GM21825 (cell line): Measurements from ENCODE around the gene RNF111.
"Not testable (repeated sequence)": the region's sequence is repeated elsewhere in the genome, so short reads cannot be mapped to it uniquely, and the experiment has no call there.

Experiments
- ATAC-seq: cut with Tn5 transposase; IDR thresholded peaks from one replicate; pipeline ENCODE4 v1.9.1; 2021; ENCODE audit warnings: mild to moderate bottlenecking, moderate library complexity; ENCODE audit not compliant: unreplicated experiment

Gene RNF111

DNA sequence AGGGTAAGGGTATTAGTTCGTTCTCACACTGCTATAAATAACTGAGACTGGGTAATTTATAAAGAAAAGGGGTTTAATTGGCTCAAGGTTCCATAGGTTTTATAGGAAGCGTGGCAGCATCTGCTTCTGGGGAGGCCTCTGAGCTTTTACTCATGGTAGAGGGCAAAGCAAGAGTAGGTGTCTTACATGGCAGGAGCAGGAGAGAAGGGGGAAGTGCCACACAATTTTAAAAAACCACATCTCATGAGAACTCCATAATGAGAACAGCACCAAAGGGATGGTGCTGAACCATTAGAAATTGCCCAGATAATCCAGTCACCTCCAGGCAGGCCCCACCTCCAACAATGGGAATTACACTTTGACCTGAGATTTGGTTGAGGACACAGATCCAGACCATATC, 12.2 kb downstream of the RNF111 start:
- ATAC-seq, result no peak

DNA sequence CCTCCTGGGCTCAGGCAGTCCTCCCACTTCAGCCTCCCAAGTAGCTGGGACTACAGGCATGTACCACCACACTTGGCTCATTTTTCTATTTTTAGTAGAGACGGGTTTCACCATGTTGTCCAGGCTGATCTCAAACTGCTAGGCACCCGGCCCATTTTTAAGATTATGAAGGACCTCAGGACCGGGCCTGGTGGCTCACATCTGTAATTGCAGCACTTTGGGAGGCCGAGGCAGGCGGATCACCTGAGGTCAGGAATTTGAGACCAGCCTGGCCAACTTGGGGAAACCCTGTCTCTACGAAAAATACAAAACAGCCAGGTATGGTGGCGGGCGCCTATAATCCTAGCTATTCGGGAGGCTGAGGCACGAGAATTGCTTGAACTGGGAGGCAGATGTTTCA, 12.8 kb downstream of the RNF111 start:
- ATAC-seq, result not testable (repeated sequence)

GRCh38 chr15:59001946-59002345, 14.5 kb downstream of the RNF111 start:
- ATAC-seq, result no peak

DNA sequence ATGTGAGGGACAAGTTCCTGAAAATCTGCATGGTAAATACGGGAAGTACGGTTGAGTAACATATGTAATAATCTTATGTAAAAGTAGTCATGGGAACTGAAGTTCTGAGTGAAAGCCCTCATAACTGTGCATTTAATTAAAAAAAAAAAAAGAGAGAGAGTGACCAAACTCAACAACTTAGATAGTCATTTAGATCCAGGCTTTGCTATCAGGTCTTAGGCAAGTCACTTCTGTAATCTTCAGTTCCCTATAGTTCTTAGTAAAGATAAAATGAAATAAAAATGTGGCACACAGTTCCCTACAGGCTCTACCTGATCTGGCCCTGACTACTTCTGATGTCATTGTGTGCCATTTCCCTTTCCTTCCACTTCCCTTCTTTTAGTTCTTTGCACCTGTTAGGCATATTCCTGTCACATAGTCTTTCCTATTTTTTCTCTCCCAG, 15.0 kb downstream of the RNF111 start:
- ATAC-seq, result no peak

GRCh38 chr15:59005579-59005978, 18.1 kb downstream of the RNF111 start:
- no peak for ATAC-seq

DNA sequence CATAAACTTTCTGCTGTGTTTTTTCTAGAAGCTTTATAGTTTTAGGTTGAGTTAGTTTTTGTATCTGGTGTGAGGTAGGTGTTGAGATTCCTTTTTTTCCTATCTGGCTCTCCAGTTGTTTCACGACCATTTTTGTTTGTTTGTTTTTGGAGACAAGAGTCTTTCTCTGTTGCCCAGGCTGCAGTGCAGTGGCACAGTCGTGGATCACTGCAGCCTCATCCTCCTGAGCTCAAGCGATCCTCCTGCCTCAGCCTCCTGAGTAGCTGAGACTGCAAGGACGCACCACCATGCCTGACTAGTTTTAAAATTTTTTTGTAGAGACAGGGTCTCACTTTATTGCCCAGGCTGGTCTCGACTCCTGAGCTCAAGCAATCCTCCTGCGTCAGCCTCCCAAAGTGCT, 20.6 kb downstream of the RNF111 start:
- no peak for ATAC-seq

DNA sequence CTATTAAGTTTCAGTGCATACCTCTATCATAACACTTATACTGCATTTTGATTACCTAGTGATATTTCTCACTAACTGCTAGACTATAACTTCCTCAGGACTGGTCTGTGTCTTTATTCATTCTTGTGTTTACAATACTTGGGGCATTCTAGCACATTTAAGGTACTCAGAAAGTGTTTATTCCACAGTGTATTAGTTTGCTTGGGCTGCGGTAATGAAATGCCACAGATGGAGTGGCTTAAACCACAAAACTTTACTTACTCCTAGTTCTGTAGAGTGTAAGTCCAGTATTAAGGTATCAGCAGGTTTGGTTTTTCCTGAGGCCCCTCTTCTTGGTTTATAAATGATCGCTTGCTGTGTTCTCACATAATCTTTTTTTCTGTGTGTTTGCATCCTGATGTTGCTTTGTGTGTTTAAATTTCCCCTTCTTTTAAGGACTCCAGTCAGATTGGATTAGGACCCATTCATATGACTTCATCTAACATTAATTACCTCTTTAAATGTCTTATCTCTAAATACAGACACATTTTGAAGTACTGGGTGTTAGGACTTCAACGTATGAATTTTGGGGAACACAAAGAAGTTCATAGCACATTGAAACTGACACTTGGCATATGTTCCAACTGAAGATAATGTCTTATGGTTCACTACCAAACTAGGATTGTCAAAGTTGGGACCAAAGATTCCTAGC, 23.9 kb downstream of the RNF111 start:
- no peak for ATAC-seq

DNA sequence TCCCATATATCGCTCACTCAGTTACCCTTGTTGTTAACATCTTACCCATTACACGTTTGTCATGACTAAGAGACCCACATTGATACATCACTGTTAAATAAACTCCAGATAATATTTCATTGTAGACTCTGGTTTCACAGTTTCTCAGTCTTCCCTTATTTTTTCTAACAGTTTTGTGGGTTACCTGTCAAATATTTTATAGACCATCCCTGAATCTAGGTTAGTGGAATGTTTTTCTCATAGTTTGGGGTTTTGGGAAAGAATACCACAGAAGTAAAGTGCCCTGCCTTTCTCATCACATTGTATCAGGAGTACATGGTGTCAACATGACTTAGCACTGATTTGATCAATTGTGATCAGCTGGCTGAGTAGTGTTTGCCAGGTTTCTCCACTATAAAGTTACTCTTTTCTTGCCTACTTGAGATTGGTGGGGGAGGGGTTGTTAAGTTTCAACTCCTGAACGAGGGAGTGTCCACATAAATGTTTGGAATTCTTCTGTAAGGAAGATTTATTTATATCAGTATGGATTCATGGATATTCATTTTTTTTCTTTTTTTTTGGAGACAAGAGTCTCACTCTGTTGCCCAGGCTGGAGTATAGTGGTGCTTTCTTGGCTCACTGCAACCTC, 25.9 kb downstream of the RNF111 start:
- ATAC-seq, result no peak

DNA sequence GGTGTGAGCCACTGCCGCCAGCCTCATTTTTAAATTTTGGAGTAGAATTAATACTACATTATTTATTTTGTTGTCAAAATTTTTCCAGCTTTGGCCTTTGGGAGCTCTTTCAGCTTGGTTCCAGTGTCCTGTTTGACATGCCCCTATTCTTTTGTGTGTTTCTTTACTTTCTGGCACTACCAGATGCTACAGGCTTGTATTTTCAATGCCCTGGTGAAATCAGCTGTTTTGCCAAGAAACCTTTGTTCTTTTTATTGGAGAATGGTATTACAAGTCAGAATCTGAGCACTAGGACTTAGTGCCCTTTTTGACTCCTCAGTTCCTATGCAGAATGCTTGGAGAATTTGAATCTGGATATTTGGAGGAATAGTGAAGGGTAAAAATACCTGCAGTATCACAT, 26.6 kb downstream of the RNF111 start:
- ATAC-seq, result no peak

- ATAC-seq, result no peak
Measured at GRCh38 chr15:59017449-59017848, 30.0 kb downstream of the RNF111 start.

DNA sequence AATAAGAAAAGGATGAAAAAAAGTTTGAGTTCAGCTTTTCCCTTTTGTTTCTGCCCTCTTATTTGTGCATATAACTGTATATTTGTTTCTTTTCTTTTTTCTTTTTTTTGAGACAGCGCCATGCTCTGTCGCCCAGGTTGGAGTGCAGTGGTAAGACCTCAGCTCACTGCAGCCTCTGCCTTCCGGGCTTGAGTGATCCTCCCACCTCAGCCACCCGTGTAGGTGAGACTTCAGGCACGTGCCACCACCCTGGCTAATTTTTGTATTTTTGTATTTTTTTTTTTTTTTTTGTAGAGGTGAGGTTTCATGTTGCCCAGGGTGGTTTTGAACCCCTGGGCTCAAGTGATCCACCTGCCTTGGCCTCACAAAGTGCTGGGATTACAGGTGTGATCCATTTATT, 31.4 kb downstream of the RNF111 start:
- ATAC-seq, result no peak

DNA sequence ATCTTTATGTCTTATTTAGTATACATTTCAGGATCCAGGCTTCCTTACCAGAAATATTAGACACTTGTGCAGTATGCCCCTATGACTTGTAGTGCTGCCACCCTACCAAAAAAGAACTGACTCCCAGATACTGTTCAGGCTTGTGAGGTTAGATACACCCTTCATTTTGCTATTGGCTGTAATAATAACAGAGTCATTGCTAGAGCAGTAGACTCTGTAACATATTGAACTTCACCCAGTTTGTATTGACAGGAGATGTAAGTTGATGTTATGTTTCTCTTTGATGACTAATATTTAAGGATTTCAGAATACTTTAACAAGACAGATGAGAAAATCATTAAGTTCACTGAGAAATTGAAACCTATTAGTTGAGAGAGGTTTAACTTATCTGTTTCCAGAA, 32.9 kb downstream of the RNF111 start:
- ATAC-seq, result no peak

DNA sequence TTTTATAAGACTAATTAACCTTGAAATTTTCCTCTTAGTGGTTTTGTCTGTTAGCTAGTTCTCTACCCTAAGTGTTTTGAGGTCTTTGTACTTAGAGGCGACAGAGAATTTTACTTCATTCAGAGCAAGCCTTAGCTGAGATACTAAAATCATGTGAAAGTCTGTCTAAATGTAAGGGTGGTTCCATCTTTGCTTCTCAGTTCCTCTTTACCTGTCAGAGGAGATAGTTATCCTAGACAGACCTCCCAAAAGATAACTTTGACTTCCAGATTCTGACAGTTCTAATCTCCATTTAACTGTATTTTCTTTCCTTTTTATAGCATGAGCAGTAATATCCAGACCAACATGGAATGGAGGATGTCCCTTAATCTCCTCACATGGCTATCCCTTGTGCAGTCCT, 34.7 kb downstream of the RNF111 start:
- no peak for ATAC-seq

GRCh38 chr15:59026207-59026606, 38.7 kb downstream of the RNF111 start:
- no peak for ATAC-seq

DNA sequence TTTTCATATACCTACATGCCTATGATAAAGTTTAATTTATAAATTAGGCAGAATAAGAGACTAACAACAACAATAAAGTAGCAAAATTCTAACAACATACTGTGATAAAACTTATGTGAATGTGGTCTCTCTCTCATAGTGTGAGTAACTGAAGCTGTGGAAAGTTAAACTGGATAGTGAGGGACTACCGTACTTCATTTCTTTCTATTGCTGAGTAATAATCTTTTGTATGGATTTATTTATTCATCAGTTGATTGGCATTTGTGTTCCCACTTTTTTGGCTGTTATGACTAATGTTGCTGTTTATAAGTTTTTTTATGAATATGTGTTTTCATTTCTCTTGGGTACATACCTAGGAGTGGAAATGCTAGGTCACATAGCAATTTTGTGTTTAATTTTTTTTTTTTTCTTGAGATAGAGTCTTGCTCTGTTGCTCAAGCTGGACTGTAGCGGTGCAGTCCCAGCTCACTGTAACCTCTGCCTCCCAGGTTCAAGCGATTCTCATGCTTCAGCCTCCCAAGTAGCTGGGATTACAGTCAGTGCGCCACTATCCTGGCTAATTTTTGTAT, 41.0 kb downstream of the RNF111 start:
- no peak for ATAC-seq

GRCh38 chr15:59029554-59029953, 42.1 kb downstream of the RNF111 start:
- no peak for ATAC-seq

- ATAC-seq, result no peak
Measured at GRCh38 chr15:59035201-59035600, 47.7 kb downstream of the RNF111 start.

GRCh38 chr15:59039225-59039624, 51.8 kb downstream of the RNF111 start:
- no peak for ATAC-seq

DNA sequence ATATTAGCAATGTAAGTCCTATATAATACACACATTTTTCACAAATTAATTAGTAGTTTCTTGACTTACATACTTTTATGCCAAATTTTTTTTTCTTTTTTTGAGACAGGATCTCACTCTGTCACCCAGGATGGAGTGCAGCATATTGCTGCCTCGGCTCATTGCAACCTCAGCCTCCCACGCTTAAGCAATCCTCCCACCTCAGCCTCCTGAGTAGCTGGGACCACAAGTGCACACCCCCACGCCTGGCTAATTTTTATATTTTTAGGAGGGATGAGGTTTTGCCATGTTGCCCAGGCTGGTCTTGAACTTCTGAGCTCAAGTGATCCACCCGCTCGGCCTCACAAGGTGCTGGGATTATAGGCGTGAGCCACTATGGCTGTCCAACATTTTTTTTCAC, 54.6 kb downstream of the RNF111 start:
- ATAC-seq, result no peak

GRCh38 chr15:59048897-59049296, 61.4 kb downstream of the RNF111 start:
- ATAC-seq, result no peak

DNA sequence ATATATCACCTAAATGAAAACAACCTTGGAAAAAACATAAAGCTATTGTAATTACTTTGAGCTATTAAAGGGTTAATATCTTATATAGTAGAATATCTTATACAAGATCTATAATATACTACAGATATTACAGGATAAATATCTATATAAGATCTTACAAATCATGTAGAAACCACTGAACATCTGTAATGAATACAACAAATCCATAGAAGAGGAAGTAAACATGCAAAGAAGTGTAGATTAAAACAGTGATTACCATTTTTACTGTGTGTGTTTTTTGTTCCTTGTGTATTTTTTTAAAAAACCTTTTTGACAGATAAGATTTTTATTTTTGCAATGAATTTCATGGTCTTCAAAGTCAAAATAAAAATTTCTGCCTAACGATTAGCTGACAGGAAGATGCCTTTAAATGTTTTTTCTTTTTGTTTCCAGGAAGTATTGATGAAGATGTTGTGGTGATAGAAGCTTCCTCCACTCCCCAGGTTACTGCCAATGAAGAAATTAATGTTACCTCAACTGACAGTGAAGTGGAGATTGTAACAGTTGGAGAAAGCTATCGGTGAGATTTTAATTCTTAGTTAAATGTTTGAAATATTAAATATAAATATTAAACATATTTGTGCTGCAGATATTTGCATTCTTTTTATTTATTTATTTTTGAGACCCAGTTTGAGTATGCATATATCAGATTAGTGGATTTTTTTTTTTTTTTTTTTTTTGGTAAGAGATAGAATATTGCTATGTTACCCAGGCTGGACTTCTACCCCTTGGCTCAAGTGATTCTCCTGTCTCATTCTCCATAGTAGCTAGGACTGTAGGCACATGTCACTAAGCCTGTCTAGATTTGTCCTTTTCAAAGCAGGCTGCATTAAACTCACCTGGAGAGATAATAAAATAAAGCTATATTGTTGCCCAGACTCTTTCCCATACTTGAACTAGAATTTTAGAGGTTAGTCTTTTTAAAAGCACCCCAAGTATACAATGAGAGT, 64.7 kb downstream of the RNF111 start:
- ATAC-seq, result no peak
